ENCODE data around the gene PNPO. TPM values are rescaled to one million over a fixed set of nuclear protein-coding genes. Genes with fewer than 3 reads are reported as not detected.

PNPO gene
- total and polyA plus RNA-seq, 2 of the 4 experiments (the other 2 are of a cell fraction) = 13.9 to 34.1 TPM

- no peaks in the 10 kb centered on the region for H3K9me3 ChIP-seq (ENCODE audit: control insufficient read depth, insufficient read depth, low read length)
- BruUV-seq (replicated peaks) = no TSS peak
- no peak overlapping the region for H4K5ac ChIP-seq (ENCODE audit: low read depth, low read length)
- peak; percentile 24; the same call in 1 of the 2 replicates for ATAC-seq (ENCODE audit: low read depth)
- no peak for DNase-seq
- H2AK9ac ChIP-seq (replicated peaks; ENCODE audit: low read depth, low read length, poor library complexity) = no peak overlapping the region
- CTCF ChIA-PET = interaction anchor here (0.6 kb wide), 1 partner anchor 31 kb away, joined by 4 read pairs; no protein-coding TSS in a partner anchor
- no peak overlapping the region for H2BK5ac ChIP-seq (ENCODE audit: low read depth, low read length, poor library complexity, severe bottlenecking)
- peaks cover 16% of the 10 kb centered on the region for H3K9me1 ChIP-seq (ENCODE audit: insufficient read depth, low read length)
- H3K4me2 ChIP-seq (ENCODE audit: low read depth, low read length) = peak overlapping the region; percentile 67; the same call in 1 of the 2 replicates
- peaks cover 14% of the 10 kb centered on the region; the same call in 1 of the 2 replicates for H4K20me1 ChIP-seq (ENCODE audit: insufficient read depth, low read length)
- no peak overlapping the region for H2BK15ac ChIP-seq (ENCODE audit: low read depth, low read length)
- H4K8ac ChIP-seq (ENCODE audit: low read depth in 2 of 2, low read length in 2 of 2) = no peak overlapping the region
- H3K36me3 ChIP-seq (ENCODE audit: control insufficient read depth, insufficient read depth, low read length) = no peaks in the 10 kb centered on the region
- H3K18ac ChIP-seq (ENCODE audit: low read depth, low read length) = no peak overlapping the region
- in situ Hi-C loops (cut with MboI; ENCODE audit: low sequenced_read_pairs) = no loop called here
- H3K79me1 ChIP-seq (ENCODE audit: low read depth in 1 of 2, low read length in 2 of 2) = peaks cover 25 to 59% of the 10 kb centered on the region in 2 experiments
- H2BK20ac ChIP-seq (ENCODE audit: low read depth, low read length) = no peak overlapping the region
- WGBS, 2 experiments (ENCODE audit: extremely low coverage in 2 of 2, insufficient read length in 1 of 2) = no CpG with 5 or more reads among the region's 8 CpGs
- no peaks in the 10 kb centered on the region for H3K27me3 ChIP-seq (ENCODE audit: control insufficient read depth, insufficient read depth, low read length)
- POLR2A ChIA-PET (ENCODE audit: unreplicated experiment) = no interaction called here
- no peak overlapping the region for H3K14ac ChIP-seq (replicated peaks; ENCODE audit: low read depth, low read length)
- dilution Hi-C loops (cut with HindIII; ENCODE audit: low sequenced_read_pairs, unreplicated experiment) = no loop called here
- H3K56ac ChIP-seq (ENCODE audit: extremely low read depth, insufficient read depth, low read length) = no peak overlapping the region
- H3K23ac ChIP-seq (ENCODE audit: low read depth, low read length) = no peak overlapping the region
- H2AFZ ChIP-seq (replicated peaks; ENCODE audit: low read length, poor library complexity) = no peak overlapping the region
- no peak for TF ChIP-seq RAD21 (IDR thresholded peaks at IDR 0.05; ENCODE audit: low read length)
- no peak for TF ChIP-seq MAZ (IDR thresholded peaks at IDR 0.05; ENCODE audit: borderline replicate concordance, low read depth, low read length)
- no peak for TF ChIP-seq FOS (IDR thresholded peaks at IDR 0.05; ENCODE audit: low read depth, low read length)
- no peak for TF ChIP-seq MXI1 (IDR thresholded peaks at IDR 0.05; ENCODE audit: borderline replicate concordance, low read depth, low read length)
- no peak for TF ChIP-seq BHLHE40 (IDR thresholded peaks at IDR 0.05; ENCODE audit: low read depth, low read length)
- no peak for TF ChIP-seq NFE2L2 (IDR thresholded peaks at IDR 0.05; ENCODE audit: low read depth, low read length)
- TF ChIP-seq ELK1 (IDR thresholded peaks at IDR 0.05; ENCODE audit: borderline replicate concordance, low read depth, low read length) = no peak
- no peak for TF ChIP-seq RCOR1 (IDR thresholded peaks at IDR 0.05; ENCODE audit: insufficient replicate concordance, low read length)
- no peak for TF ChIP-seq CHD1 (IDR thresholded peaks at IDR 0.05; ENCODE audit: low read depth, low read length)
- TF ChIP-seq MAFK (IDR thresholded peaks at IDR 0.05; ENCODE audit: low read depth, low read length) = no peak
- no peak for TF ChIP-seq RFX5 (IDR thresholded peaks at IDR 0.05; ENCODE audit: low read depth, low read length)
- no peak for TF ChIP-seq POLR2A (IDR thresholded peaks at IDR 0.05; ENCODE audit: low read depth, low read length)
- no peak for TF ChIP-seq USF2 (IDR thresholded peaks at IDR 0.05; ENCODE audit: low read depth, low read length)
- no peak for TF ChIP-seq CTCF (conservative IDR thresholded peaks at IDR 0.05; ENCODE audit: low read depth, low read length)
- TF ChIP-seq SMC3 (IDR thresholded peaks at IDR 0.05; ENCODE audit: low read depth, low read length) = no peak
- TF ChIP-seq CEBPB (IDR thresholded peaks at IDR 0.05; ENCODE audit: low read depth, low read length) = no peak
- H3K27ac ChIP-seq (ENCODE audit: insufficient read depth, low read length) = no peak overlapping the region
- no peak overlapping the region for H2AK5ac ChIP-seq (ENCODE audit: low read depth, low read length)
- intact Hi-C loops (cut with micrococcal nuclease) = no loop called here
- no peak overlapping the region for H4K91ac ChIP-seq (ENCODE audit: insufficient read depth, low read depth, low read length)
- H3K4me3 ChIP-seq (ENCODE audit: insufficient read depth, low read depth, low read length) = peak overlapping the region; percentile 8; the same call in 1 of the 2 replicates
- no peak overlapping the region for H3K9ac ChIP-seq (ENCODE audit: low read depth, low read length)
- H2BK120ac ChIP-seq (ENCODE audit: low read depth, low read length) = no peak overlapping the region
- no peak overlapping the region for H3K4ac ChIP-seq (ENCODE audit: low read depth, low read length)
- H3K4me1 ChIP-seq (ENCODE audit: control insufficient read depth, insufficient read depth, low read length) = peaks cover 10% of the 10 kb centered on the region
These were observed 33.3 kb upstream of the PNPO start for GRCh38 chr17:47907932-47908562.
